Transverse colon (tissue), 4 donors: Measurements from ENCODE around the gene CCDC6. TPM values are rescaled to one million over a fixed set of nuclear protein-coding genes. Genes with fewer than 3 reads are reported as not detected.

ENCODE experiments used
- DNase-seq: peaks from one replicate; pipeline ENCODE4 v3.0.0-alpha.2; 2019
- H3K27ac ChIP-seq, 4 donors: fragments of 200-600 bp; sonication (generic); 2 replicates each; pipeline ENCODE4 v1.5.1; 2016 to 2018; ENCODE audit warnings: inconsistent platforms in 4 of 4
- H3K27me3 ChIP-seq: fragments of 200-600 bp; sonication (generic); 2 replicates; pipeline ENCODE4 v1.5.1; 2017; ENCODE audit warnings: inconsistent platforms
- H3K36me3 ChIP-seq, 4 donors: fragments of 200-600 bp; sonication (generic); 2 replicates each; pipeline ENCODE4 v1.5.1; 2017 to 2019; ENCODE audit warnings: inconsistent platforms in 4 of 4
- H3K4me1 ChIP-seq, 4 donors: fragments of 200-600 bp; sonication (generic); 2 replicates each; pipeline ENCODE4 v1.5.1; 2017 to 2020; ENCODE audit warnings: inconsistent platforms in 4 of 4
- H3K4me3 ChIP-seq, 4 donors: fragments of 200-600 bp; sonication (generic); 1 replicate in 1 of 4; 2 replicates in 3 of 4; pipeline versions ENCODE4 v1.5.1 to v1.6.1; 2017 to 2019; ENCODE audit warnings: inconsistent platforms in 4 of 4
- H3K9me3 ChIP-seq, 2 donors: fragments of 200-600 bp; sonication (generic); 2 replicates each; pipeline ENCODE4 v1.5.1; 2017 to 2019; ENCODE audit warnings: inconsistent platforms in 2 of 2
- CTCF ChIP-seq, 5 experiments: fragments of 200-600 bp in 3 of 5; fragments of 450-650 bp in 2 of 5; sonication (generic) in 3 of 5; IDR thresholded peaks; 1 replicate in 2 of 5; 2 replicates in 3 of 5; pipeline ENCODE4 v1.5.1; 2016 to 2017; ENCODE audit warnings: antibody characterized with exemption in 5 of 5, inconsistent platforms in 3 of 5, mild to moderate bottlenecking in 2 of 5, moderate library complexity in 1 of 5
- EP300 ChIP-seq: sonication (generic); formaldehyde crosslinking; IDR thresholded peaks from one replicate; pipeline ENCODE4 v1.6.1; 2017; ENCODE audit warnings: antibody characterized with exemption, low read depth
- POLR2A ChIP-seq: fragments of 450-650 bp; IDR thresholded peaks from one replicate; pipeline ENCODE4 v1.6.1; 2016; ENCODE audit warnings: antibody characterized with exemption, mild to moderate bottlenecking, moderate library complexity
- POLR2AphosphoS5 ChIP-seq, 3 donors: sonication (generic); formaldehyde crosslinking; IDR thresholded peaks; one replicate each; pipeline ENCODE4 v1.6.1; 2016; ENCODE audit warnings: antibody characterized with exemption in 3 of 3
- WGBS, 2 donors: methylation state at CpG; one replicate each; pipeline ENCODE4 v1.1.5; 2018; ENCODE audit warnings: low coverage in 1 of 2; 5-methylcytosine and 5-hydroxymethylcytosine counted together
- in situ Hi-C, 4 donors: fragments of 200-750 bp; cut with MboI; loops; one replicate each; pipeline versions ENCODE4 v1.15.0 to v1.15.1; 2017; ENCODE audit warnings: low sequenced_read_pairs in 3 of 4, low pct_ligation_motif_present in 1 of 4, low pct_unique_long_range_greater_than_20kb in 1 of 4
- intact Hi-C: fragments of 100-400 bp; cut with DNase I; formaldehyde crosslinking; loops from one replicate; pipeline ENCODE4 v1.15.1; 2023; ENCODE audit warnings: low total_unique reads
- total RNA-seq, 4 donors: library from RNA; depleted of rRNA; stranded (reverse); fragments of >200 nt; gene quantifications; one replicate each; pipeline ENCODE4 v1.1.0, GENCODE V29; 2016

The CCDC6 gene
- total RNA-seq, 4 donors from 2014 or later = 26.2 to 56.7 (median 49.5) TPM

DNA sequence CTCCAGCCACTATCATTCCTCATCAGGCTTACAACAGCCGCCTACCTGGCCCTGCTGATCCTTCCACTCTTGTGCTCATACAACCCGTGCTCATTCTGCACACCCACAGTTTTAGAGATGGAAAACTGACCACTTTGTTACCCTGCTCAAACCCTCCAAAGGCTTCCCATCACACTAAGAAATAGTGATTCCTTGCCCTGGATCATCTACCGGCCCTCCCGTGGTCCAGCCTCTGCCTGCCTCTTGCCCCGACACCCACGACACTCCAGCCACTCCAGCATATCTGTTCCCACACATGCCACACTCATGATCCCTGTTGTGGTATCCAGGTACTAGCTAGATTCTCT, 36.8 kb downstream of the CCDC6 start:
- Histone ChIP-seq H3K4me1 (peaks cover 25 to 69% (median 48%) of the 10 kb centered on the region in 4 donors), H3K9me3 (no peaks in the 10 kb centered on the region), H3K36me3 (no peaks in the 10 kb centered on the region), H3K4me3 (no peak overlapping the region), H3K27ac (peak overlapping the region; percentile 17 to 79 (median 43)), H3K27me3 (no peaks in the 10 kb centered on the region)
- in situ Hi-C loops = no loop called here
- TF ChIP-seq POLR2AphosphoS5 (IDR thresholded peaks at IDR 0.05) (no peak), POLR2A (no peak), EP300 (no peak), CTCF (IDR thresholded peaks at IDR 0.05) (no peak)
- intact Hi-C loops = no loop called here
- no peak for DNase-seq
- WGBS, 2 donors = 90 to 92% methylated on average over 2 to 6 of the region's 6 CpGs

GRCh38 chr10:59868696-59869593, 37.4 kb downstream of the CCDC6 start:
- intact Hi-C loops = no loop called here
- Histone ChIP-seq H3K27me3 (no peaks in the 10 kb centered on the region), H3K36me3 (no peaks in the 10 kb centered on the region), H3K27ac (peak overlapping the region; percentile 32 to 79 (median 52)), H3K4me3 (no peak overlapping the region), H3K4me1 (peaks cover 28 to 69% (median 49%) of the 10 kb centered on the region in 4 donors), H3K9me3 (no peaks in the 10 kb centered on the region)
- no peak for DNase-seq
- WGBS, 2 donors = 54 to 62% methylated on average over 3 to 6 of the region's 6 CpGs
- TF ChIP-seq POLR2A (no peak), CTCF (IDR thresholded peaks at IDR 0.05) (no peak), POLR2AphosphoS5 (IDR thresholded peaks at IDR 0.05) (no peak), EP300 (no peak)
- in situ Hi-C loops = no loop called here

DNA sequence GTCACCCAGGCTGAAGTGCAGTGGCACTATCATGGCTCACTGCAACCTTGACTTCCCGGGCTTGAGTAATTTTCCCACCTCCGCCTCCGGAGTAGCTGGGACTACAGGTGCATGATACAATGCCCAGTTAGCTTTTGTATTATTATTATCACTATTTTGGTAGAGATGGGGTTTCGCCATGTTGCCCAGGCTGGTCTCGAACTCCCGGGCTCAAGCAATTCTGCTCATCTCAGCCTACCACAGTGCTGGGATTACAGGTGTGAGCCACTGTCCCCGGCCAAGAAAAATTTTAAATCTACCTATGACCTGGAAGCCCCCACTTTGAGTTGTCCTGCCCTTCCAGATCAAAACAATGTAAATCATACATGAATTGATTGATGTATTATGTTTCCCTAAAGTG, 38.8 kb downstream of the CCDC6 start:
- in situ Hi-C loops = no loop called here
- TF ChIP-seq CTCF (IDR thresholded peaks at IDR 0.05) = no peak
- no peak for TF ChIP-seq POLR2AphosphoS5 (IDR thresholded peaks at IDR 0.05)
- TF ChIP-seq POLR2A = no peak
- no peaks in the 10 kb centered on the region for H3K27me3 ChIP-seq
- no peaks in the 10 kb centered on the region for H3K36me3 ChIP-seq
- H3K4me1 ChIP-seq = peaks cover 21 to 69% (median 43%) of the 10 kb centered on the region in 4 donors
- H3K27ac ChIP-seq = peak overlapping the region in 1 of 4 donors; percentile 54
- intact Hi-C loops = loop anchor here (2.0 kb wide), 1 partner anchor 37 kb away; no protein-coding TSS in a partner anchor
- no peaks in the 10 kb centered on the region for H3K9me3 ChIP-seq
- no peak for DNase-seq
- WGBS, 2 donors = 95% methylated on average over 7 of the region's 7 CpGs; no CpG with 5 or more reads in 1 of the 2 donors
- H3K4me3 ChIP-seq = no peak overlapping the region

- peak; percentile 69 for DNase-seq
- WGBS, 2 donors = 20% methylated on average over 5 of the region's 5 CpGs; no CpG with 5 or more reads in 1 of the 2 donors
- Histone ChIP-seq H3K4me1 (peaks cover 21 to 59% (median 37%) of the 10 kb centered on the region in 4 donors), H3K4me3 (no peak overlapping the region), H3K27ac (peak overlapping the region; percentile 48 to 74 (median 57)), H3K27me3 (no peaks in the 10 kb centered on the region), H3K36me3 (no peaks in the 10 kb centered on the region), H3K9me3 (no peaks in the 10 kb centered on the region)
- TF ChIP-seq POLR2AphosphoS5 (IDR thresholded peaks at IDR 0.05) (peak in 2 of 3 donors; percentile 12 to 26), POLR2A (no peak), EP300 (no peak), CTCF (IDR thresholded peaks at IDR 0.05) (peak; percentile 28 to 60 (median 41))
- in situ Hi-C loops = no loop called here
- intact Hi-C loops = loop anchor here (2.0 kb wide), 1 partner anchor 36 kb away; no protein-coding TSS in a partner anchor
Measured at GRCh38 chr10:59865101-59865500, 41.3 kb downstream of the CCDC6 start.
